Stimulated activated CD4-positive, alpha-beta T cell treated with anti-CD3 and anti-CD28 coated beads, Interleukin-2, amount 100 ng/mL, for 4 hours (primary cell): ENCODE data around the gene CSNK2A2.

ENCODE experiments used
- DNase-seq: peaks from one replicate; pipeline ENCODE4 v3.0.0-alpha.2; 2020; ENCODE audit warnings: low read depth

The CSNK2A2 gene

GRCh38 chr16:58110571-58111301, 87.2 kb downstream of the CSNK2A2 start:
- no peak for DNase-seq

DNA sequence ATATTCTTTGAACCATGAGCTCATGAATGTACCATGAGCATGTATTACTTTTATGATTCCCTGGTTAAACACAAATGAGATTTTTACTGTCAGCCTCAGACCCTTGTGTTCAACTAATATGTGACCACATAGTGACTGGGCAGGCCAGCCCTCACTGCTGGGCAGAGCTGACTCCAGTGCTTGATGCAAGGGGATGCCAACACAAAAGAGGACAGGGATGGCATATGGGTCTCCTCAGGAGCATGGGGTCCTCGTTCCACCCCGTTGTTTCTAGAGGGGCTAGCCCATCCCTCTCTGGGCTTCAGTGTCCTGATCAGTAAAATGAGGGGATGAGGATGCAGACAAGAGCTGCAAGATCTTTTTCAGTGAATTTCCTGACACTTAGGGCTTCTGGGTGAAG, 88.0 kb downstream of the CSNK2A2 start:
- no peak for DNase-seq

GRCh38 chr16:58109330-58109729, 88.6 kb downstream of the CSNK2A2 start:
- DNase-seq = no peak
